22Rv1 (cell line): ENCODE data around the gene CLMN.

Experiments
- ZFX ChIP-seq: fragments of 450-650 bp; IDR thresholded peaks from 2 replicates; pipeline ENCODE4 v1.6.1; 2017; ENCODE audit warnings: antibody characterized with exemption, borderline replicate concordance
- TF ChIP-seq, protein P1 (sequence below): fragments of 450-650 bp; IDR thresholded peaks from 2 replicates; pipeline ENCODE4 v1.5.1; 2017; ENCODE audit warnings: mild to moderate bottlenecking

DNA sequence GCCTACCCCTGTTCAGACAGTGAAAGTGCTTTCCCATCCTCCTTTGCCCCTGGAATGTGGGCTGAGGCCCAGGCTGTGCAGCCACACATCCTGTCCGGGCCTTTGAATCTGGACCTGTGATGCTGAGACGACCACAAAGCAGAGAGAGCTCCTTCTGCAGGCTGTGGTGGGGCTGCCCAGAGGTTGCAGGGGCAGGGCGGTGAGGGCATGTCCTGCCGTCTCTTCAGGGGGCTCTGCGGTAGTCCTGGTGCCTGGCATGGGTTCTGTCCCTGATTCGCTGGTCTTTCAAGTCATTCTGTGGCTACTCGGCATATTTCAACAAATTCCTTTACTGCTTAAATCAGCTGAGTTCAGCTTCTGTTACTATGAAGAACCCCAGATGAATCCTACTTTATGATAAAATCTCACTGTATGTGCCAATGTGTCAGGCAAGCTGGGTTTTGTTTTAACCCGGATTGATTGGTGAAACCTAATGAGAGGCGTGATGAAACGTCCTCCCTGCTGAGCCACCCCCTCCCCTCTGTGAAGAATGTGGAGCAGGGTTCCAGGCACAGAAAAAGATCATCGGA, 99.0 kb downstream of the CLMN start:
- TF ChIP-seq, protein P1, sequence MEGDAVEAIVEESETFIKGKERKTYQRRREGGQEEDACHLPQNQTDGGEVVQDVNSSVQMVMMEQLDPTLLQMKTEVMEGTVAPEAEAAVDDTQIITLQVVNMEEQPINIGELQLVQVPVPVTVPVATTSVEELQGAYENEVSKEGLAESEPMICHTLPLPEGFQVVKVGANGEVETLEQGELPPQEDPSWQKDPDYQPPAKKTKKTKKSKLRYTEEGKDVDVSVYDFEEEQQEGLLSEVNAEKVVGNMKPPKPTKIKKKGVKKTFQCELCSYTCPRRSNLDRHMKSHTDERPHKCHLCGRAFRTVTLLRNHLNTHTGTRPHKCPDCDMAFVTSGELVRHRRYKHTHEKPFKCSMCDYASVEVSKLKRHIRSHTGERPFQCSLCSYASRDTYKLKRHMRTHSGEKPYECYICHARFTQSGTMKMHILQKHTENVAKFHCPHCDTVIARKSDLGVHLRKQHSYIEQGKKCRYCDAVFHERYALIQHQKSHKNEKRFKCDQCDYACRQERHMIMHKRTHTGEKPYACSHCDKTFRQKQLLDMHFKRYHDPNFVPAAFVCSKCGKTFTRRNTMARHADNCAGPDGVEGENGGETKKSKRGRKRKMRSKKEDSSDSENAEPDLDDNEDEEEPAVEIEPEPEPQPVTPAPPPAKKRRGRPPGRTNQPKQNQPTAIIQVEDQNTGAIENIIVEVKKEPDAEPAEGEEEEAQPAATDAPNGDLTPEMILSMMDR, result no peak
- no peak for TF ChIP-seq ZFX
